Fibroblast of the aortic adventitia (primary cell): ENCODE results near the gene CCDC74A. TPM values are rescaled to one million over a fixed set of nuclear protein-coding genes. Genes with fewer than 3 reads are reported as not detected.
"Not testable (repeated sequence)": the region's sequence is repeated elsewhere in the genome, so short reads cannot be mapped to it uniquely, and the experiment has no call there.

Experiments used
- DNase-seq: peaks from one replicate; pipeline ENCODE4 v3.0.0-alpha.2; 2010; ENCODE audit warnings: low read depth
- H3K4me3 ChIP-seq: 2 replicates; pipeline ENCODE4 v1.5.1; 2011; ENCODE audit warnings: low read depth, mild to moderate bottlenecking, control low read depth, low read length, moderate library complexity
- total RNA-seq: library from RNA; depleted of rRNA; stranded (reverse); fragments of >200 nt; gene quantifications from 2 replicates; pipeline ENCODE4 v1.2.3, GENCODE V29; 2012; ENCODE audit warnings: low replicate concordance
- TF ChIP-seq, protein P1 (sequence below): IDR thresholded peaks from 2 replicates; pipeline ENCODE4 v1.5.1; 2011; ENCODE audit warnings: mild to moderate bottlenecking, low read length, control low read depth, inconsistent platforms; ENCODE audit not compliant: insufficient read depth

The CCDC74A gene
- total RNA-seq, 1 donor = 15.1 TPM

DNA sequence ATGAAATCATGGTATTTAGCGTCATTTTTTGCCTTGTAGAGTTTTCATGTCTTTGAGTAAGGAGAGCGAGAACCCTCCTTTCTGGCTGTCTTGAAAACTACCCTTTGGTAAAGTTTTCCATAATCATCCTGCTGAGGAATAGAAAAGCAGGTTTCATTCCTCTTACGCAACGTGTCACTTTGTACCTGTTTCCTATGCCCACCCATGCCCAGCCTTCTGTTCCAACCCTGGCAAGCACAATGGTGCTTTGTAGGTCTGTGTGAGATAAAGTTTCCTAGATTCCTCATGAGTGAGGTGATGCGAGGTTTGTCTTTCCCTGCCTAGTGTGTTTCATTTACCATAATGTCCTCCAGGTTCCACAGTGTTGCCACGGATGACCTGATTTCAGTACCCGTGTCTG lies 29.3 kb downstream of the CCDC74A start:
- no peak overlapping the region for H3K4me3 ChIP-seq
- TF ChIP-seq, protein P1, sequence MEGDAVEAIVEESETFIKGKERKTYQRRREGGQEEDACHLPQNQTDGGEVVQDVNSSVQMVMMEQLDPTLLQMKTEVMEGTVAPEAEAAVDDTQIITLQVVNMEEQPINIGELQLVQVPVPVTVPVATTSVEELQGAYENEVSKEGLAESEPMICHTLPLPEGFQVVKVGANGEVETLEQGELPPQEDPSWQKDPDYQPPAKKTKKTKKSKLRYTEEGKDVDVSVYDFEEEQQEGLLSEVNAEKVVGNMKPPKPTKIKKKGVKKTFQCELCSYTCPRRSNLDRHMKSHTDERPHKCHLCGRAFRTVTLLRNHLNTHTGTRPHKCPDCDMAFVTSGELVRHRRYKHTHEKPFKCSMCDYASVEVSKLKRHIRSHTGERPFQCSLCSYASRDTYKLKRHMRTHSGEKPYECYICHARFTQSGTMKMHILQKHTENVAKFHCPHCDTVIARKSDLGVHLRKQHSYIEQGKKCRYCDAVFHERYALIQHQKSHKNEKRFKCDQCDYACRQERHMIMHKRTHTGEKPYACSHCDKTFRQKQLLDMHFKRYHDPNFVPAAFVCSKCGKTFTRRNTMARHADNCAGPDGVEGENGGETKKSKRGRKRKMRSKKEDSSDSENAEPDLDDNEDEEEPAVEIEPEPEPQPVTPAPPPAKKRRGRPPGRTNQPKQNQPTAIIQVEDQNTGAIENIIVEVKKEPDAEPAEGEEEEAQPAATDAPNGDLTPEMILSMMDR = no peak
- DNase-seq = no peak

DNA sequence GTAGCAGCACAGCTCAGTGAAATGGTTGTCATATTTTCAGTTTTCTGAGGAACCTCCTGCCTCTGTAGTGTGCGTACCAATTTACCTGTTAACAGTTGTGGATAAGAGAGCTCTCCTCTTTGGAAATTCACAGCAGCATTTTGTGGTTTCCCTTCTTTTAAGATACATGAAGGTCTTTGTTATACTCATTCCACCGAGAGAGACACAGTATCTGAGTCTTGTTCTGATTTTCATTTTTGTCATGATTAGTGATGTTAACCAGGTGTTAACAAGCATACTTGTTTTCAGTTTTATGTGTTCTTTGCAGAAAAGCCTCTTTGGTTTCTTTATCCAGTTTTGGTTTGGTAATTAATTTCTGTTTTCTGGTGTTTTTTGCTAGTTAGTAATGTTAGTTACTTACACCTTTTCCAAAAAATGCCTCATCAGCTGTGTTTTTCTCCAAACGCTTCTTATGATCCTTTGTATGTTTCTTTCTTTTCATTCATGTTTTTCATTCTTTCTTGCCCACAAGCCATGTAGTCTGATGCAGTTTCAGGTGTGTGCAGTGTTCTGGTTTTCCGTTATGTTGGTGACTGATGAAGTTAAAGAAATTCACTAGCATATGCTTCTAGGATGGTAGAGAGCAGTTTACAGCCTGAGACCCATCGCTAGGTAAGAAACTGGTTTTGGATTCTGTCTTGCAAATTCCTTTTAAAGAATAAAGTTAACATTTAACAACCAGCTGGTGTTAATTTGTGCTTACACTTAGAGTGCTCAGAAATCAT lies 30.1 kb downstream of the CCDC74A start:
- TF ChIP-seq, protein P1 = no peak
- no peak for DNase-seq
- no peak overlapping the region for H3K4me3 ChIP-seq

DNA sequence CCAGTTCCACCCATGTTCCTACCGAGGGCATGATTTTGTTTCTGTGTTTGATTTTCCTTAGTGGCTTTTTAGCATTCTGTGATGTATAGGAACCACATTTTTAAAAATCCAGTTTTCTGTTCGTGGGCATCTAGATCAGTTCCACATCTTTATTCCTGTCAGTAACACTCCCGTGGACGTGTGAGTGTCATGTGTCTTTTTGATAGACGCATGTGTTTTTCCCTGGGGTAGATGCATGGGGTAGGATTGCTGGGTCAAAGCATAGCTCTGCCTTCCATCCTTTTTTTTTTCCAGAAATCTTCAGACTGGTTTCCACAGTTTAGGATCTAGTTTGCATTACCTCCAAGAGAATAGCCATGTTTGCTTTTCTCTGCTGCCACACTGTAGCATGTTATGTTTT lies 38.7 kb downstream of the CCDC74A start:
- H3K4me3 ChIP-seq = no peak overlapping the region
- no peak for DNase-seq
- TF ChIP-seq, protein P1 = no peak

DNA sequence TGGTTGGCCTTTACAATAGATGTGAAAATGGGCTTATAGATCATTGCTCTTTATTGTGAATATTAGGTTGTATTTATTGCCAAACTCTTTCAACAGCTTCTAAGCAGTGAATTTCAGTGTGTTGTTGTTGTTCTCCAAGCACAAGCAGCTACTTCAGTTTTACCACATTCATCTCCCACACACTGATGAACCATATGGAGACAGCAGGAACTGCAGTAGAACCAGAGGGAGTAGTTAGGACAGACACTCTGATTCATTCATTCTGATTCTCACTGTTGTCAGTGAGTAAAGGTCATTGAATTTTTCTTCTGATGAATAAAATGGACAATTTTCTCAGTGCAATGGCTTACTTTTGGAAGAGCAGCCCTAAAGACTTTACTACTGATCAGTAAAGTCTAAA lies 40.2 kb downstream of the CCDC74A start:
- TF ChIP-seq, protein P1 = no peak
- DNase-seq = no peak
- H3K4me3 ChIP-seq = no peak overlapping the region

DNA sequence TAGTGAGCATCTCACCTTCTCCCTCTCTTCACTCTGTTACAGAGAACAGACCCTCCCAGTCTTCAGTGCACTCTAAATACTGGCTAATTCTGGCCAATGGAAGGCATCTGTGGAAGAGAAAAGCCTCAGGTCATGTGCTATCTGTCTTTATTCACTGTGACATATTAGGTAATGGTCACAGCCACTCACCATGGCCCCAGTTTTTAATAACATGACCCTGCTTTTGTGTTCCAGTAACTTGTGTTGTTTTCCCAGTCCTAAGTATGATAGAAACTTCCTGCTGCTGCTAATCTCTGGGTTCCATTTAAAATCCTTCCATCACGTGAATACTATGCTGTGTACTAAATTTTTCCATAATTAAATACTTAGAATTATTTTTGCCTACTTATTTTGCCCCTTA lies 40.7 kb downstream of the CCDC74A start:
- not testable (repeated sequence) for DNase-seq, H3K4me3 ChIP-seq

DNA sequence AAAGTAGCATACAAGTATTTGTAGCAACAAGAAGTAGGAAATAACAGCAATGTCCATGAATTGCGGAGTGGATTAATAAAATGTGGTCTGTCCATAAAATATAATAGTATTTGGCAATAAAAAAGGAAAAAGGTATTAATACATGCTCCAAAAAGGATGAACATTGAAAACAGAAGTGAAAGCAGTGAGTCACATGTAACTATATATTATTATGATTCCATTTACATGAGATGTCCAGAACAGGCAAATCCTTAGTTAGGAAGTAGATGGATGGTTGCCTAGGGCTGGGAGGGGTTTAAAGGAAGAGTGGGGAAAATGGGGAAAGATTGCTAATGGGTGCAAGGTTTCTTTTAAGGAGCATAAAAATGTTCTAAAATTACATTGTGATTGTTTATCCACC lies 44.5 kb downstream of the CCDC74A start:
- DNase-seq = no peak

DNA sequence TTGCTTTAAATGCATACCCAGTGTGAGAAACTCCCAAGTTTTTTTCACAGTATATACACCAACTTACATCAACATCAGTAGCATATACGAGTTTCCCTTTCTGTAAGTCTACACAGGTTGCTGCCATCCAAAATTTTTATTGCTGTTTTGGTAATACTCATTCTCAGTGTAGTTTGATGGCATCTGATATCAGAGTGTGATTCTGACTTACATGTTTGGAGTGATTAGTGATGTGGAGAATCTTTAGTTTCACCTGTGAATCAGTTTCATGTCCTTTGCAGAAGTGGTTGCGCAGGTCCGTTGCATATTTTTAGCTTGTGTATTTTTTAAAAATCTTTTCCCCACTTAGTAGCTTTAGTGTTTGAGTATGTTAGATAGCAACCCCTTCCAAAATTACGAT lies 50.1 kb downstream of the CCDC74A start:
- TF ChIP-seq, protein P1 = no peak
- DNase-seq = no peak
- H3K4me3 ChIP-seq = no peak overlapping the region

More for the DNA sequence above, 44.5 kb downstream of the CCDC74A start:
- TF ChIP-seq, protein P1 = no peak
- no peak overlapping the region for H3K4me3 ChIP-seq
